Activated CD8-positive, alpha-beta T cell treated with anti-CD3 and anti-CD28 coated beads, Interleukin-2, amount 10 ng/mL, durations not matched to agents 7 days and 5 days (primary cell): Measurements from ENCODE around the gene C16orf90. TPM values are rescaled to one million over a fixed set of nuclear protein-coding genes. Genes with fewer than 3 reads are reported as not detected.
"Not testable (repeated sequence)": the region's sequence is repeated elsewhere in the genome, so short reads cannot be mapped to it uniquely, and the experiment has no call there.

Experiments used
- ATAC-seq: fragments of 150-1000 bp; cut with Tn5 transposase; one replicate; pipeline ENCODE4 v1.10.0; 2021; ENCODE audit warnings: moderate library complexity
- CTCF ChIA-PET: fragments of 350-600 bp; sonication (Branson Sonifier 250); formaldehyde crosslinking; loops from one replicate; lab custom pipeline; 2021; ENCODE audit warnings: antibody characterized with exemption; lab: Charles Lee
- POLR2A ChIA-PET: fragments of 350-600 bp; sonication (Branson Sonifier 250); formaldehyde crosslinking; loops from one replicate; lab custom pipeline; 2021; ENCODE audit warnings: antibody characterized with exemption; lab: Charles Lee
- DNase-seq: peaks from one replicate; pipeline ENCODE4 v3.0.0-alpha.2; 2020
- H3K27ac Mint-ChIP-seq: one replicate; pipeline ENCODE4 v1.8.0; 2021; ENCODE audit warnings: mild to moderate bottlenecking, mixed read lengths
- H3K27me3 Mint-ChIP-seq: one replicate; pipeline ENCODE4 v1.8.0; 2021; ENCODE audit warnings: low read depth, mixed read lengths
- H3K36me3 Mint-ChIP-seq: one replicate; pipeline ENCODE4 v1.8.0; 2021; ENCODE audit warnings: low read depth, mixed read lengths
- H3K4me1 Mint-ChIP-seq: one replicate; pipeline ENCODE4 v1.8.0; 2021; ENCODE audit warnings: low read depth, mixed read lengths
- H3K4me3 Mint-ChIP-seq: one replicate; pipeline ENCODE4 v1.8.0; 2021; ENCODE audit warnings: mild to moderate bottlenecking, mixed read lengths
- H3K9me3 Mint-ChIP-seq: one replicate; pipeline ENCODE4 v1.8.0; 2022; ENCODE audit warnings: mixed read lengths; ENCODE audit not compliant: insufficient read depth
- total RNA-seq, 2 experiments: library from RNA; stranded (reverse); gene quantifications; one replicate each; pipeline ENCODE4 v1.2.3, GENCODE V29; 2021

Gene C16orf90
- total RNA-seq, 2 experiments from 2014 or later: not detected

DNA sequence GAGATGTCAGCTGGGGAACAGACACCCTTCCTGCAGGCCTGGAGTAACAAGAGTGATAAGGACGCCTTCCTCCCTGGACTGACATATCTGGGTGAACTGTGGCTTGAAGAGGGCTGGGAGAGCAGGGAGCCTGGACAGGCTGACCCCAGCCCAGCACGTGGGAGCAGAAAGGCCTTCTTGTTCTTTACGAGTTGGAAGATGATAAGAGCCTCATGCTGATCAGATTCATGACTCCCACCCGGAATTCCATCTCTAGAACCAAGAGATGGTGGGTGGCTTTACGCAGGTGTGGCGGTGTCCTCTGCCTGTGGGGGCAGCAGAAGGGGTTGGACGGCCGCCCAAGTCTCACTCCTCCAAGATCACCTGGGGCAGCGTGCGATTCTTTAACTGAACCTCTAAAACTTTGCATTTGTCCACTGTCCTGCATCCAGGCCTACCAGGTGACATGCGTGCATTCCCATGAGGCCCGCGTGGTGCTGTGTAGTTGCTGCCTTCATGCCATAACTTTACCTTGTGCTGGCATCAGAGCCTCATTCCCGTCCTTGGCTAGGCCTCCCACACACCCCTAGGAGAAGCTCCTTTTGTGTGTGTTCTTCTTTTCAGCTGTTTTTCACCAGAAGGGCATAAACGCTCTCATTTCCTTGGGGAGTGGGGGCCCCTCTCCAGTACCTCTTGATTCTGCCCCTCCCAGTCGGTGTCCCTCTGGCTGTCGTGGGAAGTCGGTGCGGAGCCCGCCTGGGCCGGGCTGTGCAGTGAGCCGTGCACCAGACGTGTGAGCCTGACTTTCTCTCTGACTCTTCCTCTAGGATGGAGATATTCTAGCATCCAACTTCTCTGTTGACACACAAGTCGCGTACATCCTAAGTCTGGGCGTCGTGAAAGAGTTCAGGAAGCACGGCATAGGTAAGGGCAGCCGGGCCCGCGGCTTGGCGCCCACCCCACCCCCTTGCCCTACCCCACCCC lies 13.3 kb downstream of the C16orf90 start:
- H3K4me1 Mint-ChIP-seq: peaks cover 5% of the 10 kb centered on the region
- H3K9me3 Mint-ChIP-seq: no peaks in the 10 kb centered on the region
- ChIA-PET CTCF (no interaction called here), POLR2A (no interaction called here)
- peaks cover 41% of the 10 kb centered on the region for H3K36me3 Mint-ChIP-seq
- DNase-seq: no peak
- no peak overlapping the region for H3K4me3 Mint-ChIP-seq
- H3K27me3 Mint-ChIP-seq: no peaks in the 10 kb centered on the region
- ATAC-seq: no peak
- H3K27ac Mint-ChIP-seq: no peak overlapping the region

GRCh38 chr16:3480901-3481695 lies 14.2 kb downstream of the C16orf90 start:
- peaks cover 5% of the 10 kb centered on the region for H3K4me1 Mint-ChIP-seq
- H3K4me3 Mint-ChIP-seq: no peak overlapping the region
- no peak for DNase-seq
- H3K9me3 Mint-ChIP-seq: no peaks in the 10 kb centered on the region
- ChIA-PET POLR2A (interaction anchor here (0.6 kb wide), 1 partner anchor 176 kb away, joined by 3 read pairs; no protein-coding TSS in a partner anchor), CTCF (no interaction called here)
- H3K27ac Mint-ChIP-seq: no peak overlapping the region
- no peaks in the 10 kb centered on the region for H3K27me3 Mint-ChIP-seq
- no peak for ATAC-seq
- H3K36me3 Mint-ChIP-seq: peaks cover 39% of the 10 kb centered on the region

DNA sequence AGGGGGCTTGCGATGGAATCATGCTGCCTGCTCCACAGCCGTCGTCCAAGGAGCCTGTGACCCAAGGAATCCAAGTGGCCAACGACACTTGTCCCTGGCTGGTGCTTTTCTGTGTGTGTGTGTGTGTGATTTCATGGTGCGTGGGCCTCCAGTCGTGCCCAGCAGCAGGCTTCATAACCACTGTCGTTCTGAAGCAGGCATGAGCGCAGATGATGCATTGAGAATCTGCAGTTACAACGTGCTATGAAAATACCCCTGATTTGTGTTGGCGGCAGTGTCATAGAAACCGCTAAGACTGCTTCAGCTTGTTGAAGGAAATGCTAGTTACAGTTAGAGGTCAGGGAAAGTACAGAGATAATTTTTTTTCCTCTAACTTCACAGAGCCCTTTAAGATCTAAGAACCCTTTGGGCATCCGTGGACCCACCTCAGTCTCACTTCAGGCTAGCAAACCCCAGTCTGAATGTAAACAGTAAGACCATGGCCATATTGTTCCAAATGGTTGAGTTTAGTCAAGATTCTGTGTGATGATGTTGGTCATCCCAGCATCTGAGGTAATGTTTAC lies 15.6 kb downstream of the C16orf90 start:
- POLR2A ChIA-PET: no interaction called here
- no peak for ATAC-seq
- H3K27ac Mint-ChIP-seq: no peak overlapping the region

GRCh38 chr16:3478242-3478925 lies 16.9 kb downstream of the C16orf90 start:
- no peak overlapping the region for H3K4me3 Mint-ChIP-seq
- no peaks in the 10 kb centered on the region for H3K9me3 Mint-ChIP-seq
- POLR2A ChIA-PET: interaction anchor here (0.5 kb wide), 1 partner anchor 196 kb away, joined by 3 read pairs; no protein-coding TSS in a partner anchor
- peak overlapping the region; percentile 15 for H3K27ac Mint-ChIP-seq
- peaks cover 37% of the 10 kb centered on the region for H3K36me3 Mint-ChIP-seq
- ATAC-seq (no peak), DNase-seq (no peak)
- peaks cover 6% of the 10 kb centered on the region for H3K4me1 Mint-ChIP-seq
- CTCF ChIA-PET: no interaction called here
- H3K27me3 Mint-ChIP-seq: no peaks in the 10 kb centered on the region

More for the DNA sequence above, 15.6 kb downstream of the C16orf90 start:
- DNase-seq: no peak
- Mint-ChIP-seq H3K27me3 (no peaks in the 10 kb centered on the region), H3K36me3 (peaks cover 41% of the 10 kb centered on the region), H3K9me3 (no peaks in the 10 kb centered on the region), H3K4me3 (no peak overlapping the region), H3K4me1 (peaks cover 6% of the 10 kb centered on the region)
- CTCF ChIA-PET: no interaction called here

DNA sequence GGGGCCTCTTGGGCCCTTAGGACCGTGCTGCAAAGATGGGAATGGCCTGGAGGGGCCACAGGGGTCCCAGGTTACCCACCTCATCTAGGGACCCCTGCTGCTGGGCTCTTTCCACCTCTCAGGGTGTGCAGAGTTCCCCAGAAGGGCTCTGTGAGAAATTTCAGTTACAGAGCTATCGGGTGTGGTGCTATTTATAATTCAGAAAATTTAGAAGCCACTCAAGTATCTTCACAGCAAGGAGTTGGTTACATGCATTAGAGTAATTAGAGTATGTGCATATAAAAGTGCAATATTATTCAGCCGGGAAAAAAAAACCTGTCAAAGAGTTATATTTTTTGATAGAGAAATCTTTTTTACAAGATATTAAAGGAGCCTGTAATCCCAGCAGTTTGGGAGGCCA lies 18.9 kb downstream of the C16orf90 start:
- H3K27ac Mint-ChIP-seq: no peak overlapping the region
- CTCF ChIA-PET: no interaction called here
- H3K4me1 Mint-ChIP-seq: peaks cover 17% of the 10 kb centered on the region
- POLR2A ChIA-PET: no interaction called here
- no peaks in the 10 kb centered on the region for H3K9me3 Mint-ChIP-seq
- H3K4me3 Mint-ChIP-seq: no peak overlapping the region
- no peaks in the 10 kb centered on the region for H3K27me3 Mint-ChIP-seq
- DNase-seq (no peak), ATAC-seq (no peak)
- peaks cover 35% of the 10 kb centered on the region for H3K36me3 Mint-ChIP-seq

- CTCF ChIA-PET: no interaction called here
- DNase-seq: no peak
- Mint-ChIP-seq H3K27me3 (no peaks in the 10 kb centered on the region), H3K36me3 (peaks cover 34% of the 10 kb centered on the region), H3K4me1 (peaks cover 20% of the 10 kb centered on the region), H3K9me3 (no peaks in the 10 kb centered on the region), H3K27ac (no peak overlapping the region), H3K4me3 (no peak overlapping the region)
- POLR2A ChIA-PET: no interaction called here
- no peak for ATAC-seq
These were observed 19.5 kb downstream of the C16orf90 start for GRCh38 chr16:3475604-3476375.

DNA sequence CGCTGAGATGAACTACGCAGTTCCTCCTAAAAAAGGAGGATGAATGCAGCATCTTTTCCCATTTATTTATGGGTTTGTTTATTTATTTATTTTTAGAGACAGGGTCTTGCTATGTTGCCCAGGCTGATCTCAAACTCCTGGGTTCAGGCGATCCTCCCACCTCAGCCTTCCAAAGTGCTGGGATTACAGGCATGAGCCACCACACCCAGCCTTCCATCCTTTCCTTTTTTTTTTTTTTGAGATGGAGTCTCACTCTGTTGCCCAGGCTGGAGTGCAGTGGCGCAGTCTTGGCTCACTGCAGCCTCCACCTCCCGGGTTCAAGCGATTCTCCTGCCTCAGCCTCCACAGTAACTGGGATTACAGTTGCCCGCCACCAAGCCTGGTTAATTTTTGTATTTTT lies 20.4 kb downstream of the C16orf90 start:
- POLR2A ChIA-PET, H3K9me3 Mint-ChIP-seq, H3K4me3 Mint-ChIP-seq, CTCF ChIA-PET, ATAC-seq, DNase-seq, H3K27ac Mint-ChIP-seq, H3K27me3 Mint-ChIP-seq: not testable (repeated sequence)
- H3K36me3 Mint-ChIP-seq: peaks cover 34% of the 10 kb centered on the region
- peaks cover 23% of the 10 kb centered on the region for H3K4me1 Mint-ChIP-seq

DNA sequence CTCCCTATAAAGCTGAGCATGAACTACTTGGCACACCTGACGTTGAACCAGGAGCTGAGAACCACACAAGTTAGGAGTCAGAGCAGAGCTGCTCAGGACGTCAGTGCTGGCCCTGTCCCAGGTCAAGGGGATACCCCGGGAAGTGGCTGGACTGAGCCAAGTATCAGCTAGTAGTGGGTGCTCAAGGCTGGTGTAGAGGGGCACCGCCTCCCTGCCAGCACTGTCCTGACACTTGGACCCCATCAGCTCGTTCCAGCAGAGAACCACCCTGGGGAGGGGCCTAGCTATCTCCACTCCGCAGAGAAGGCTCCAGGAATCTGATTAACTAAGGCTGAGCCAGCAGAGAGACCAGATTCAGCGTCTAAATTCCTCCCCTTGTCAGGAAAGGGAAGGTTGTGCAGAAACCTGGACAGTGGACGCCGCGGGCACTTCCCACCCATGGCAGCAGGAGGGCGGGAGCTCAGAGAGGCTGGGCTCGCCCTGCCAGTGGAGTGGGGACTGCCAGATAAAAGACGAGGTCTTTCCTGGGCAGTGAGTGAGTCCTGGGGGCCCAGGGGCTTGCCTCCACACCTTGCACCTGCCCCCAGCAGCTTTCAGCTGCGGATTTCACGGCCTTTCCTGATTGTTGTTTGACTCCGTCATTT lies 21.0 kb downstream of the C16orf90 start:
- H3K4me1 Mint-ChIP-seq: peaks cover 20% of the 10 kb centered on the region
- ChIA-PET POLR2A (no interaction called here), CTCF (no interaction called here)
- DNase-seq (no peak), ATAC-seq (no peak)
- no peak overlapping the region for H3K4me3 Mint-ChIP-seq
- peaks cover 29% of the 10 kb centered on the region for H3K36me3 Mint-ChIP-seq
- no peaks in the 10 kb centered on the region for H3K27me3 Mint-ChIP-seq
- H3K9me3 Mint-ChIP-seq: no peaks in the 10 kb centered on the region
- H3K27ac Mint-ChIP-seq: no peak overlapping the region

GRCh38 chr16:3473596-3473943 lies 21.7 kb downstream of the C16orf90 start:
- not testable (repeated sequence) for H3K27me3 Mint-ChIP-seq, ATAC-seq, DNase-seq, H3K9me3 Mint-ChIP-seq, H3K27ac Mint-ChIP-seq, H3K4me3 Mint-ChIP-seq
- ChIA-PET POLR2A (interaction anchor here (1.0 kb wide), 1 partner anchor 209 kb away, joined by 3 read pairs; no protein-coding TSS in a partner anchor), CTCF (interaction anchor here (1.8 kb wide), 1 partner anchor 12 kb away, joined by 4 read pairs; no protein-coding TSS in a partner anchor)
- H3K4me1 Mint-ChIP-seq: peaks cover 17% of the 10 kb centered on the region
- H3K36me3 Mint-ChIP-seq: peaks cover 27% of the 10 kb centered on the region

- no peaks in the 10 kb centered on the region for H3K27me3 Mint-ChIP-seq
- no peak for ATAC-seq
- no peak overlapping the region for H3K4me3 Mint-ChIP-seq
- H3K36me3 Mint-ChIP-seq: peaks cover 28% of the 10 kb centered on the region
- POLR2A ChIA-PET: interaction anchor here (1.0 kb wide), 1 partner anchor 209 kb away, joined by 3 read pairs; no protein-coding TSS in a partner anchor
- H3K27ac Mint-ChIP-seq: no peak overlapping the region
- CTCF ChIA-PET: interaction anchor here (1.8 kb wide), 1 partner anchor 11 kb away, joined by 4 read pairs; no protein-coding TSS in a partner anchor
- peaks cover 20% of the 10 kb centered on the region for H3K4me1 Mint-ChIP-seq
- no peaks in the 10 kb centered on the region for H3K9me3 Mint-ChIP-seq
- DNase-seq: no peak
These were observed 22.3 kb downstream of the C16orf90 start for GRCh38 chr16:3472878-3473595.
